GM12892 (cell line): ENCODE data around the gene SMC4.

Experiments used
- DNase-seq: peaks from one replicate; pipeline ENCODE4 v3.0.0; 2011; ENCODE audit not compliant: insufficient read length
- FAIRE-seq: peaks from 2 replicates; lab custom pipeline; 2011; peaks lifted over from hg19 to GRCh38; lab: Jason Lieb, UNC
- POLR2A ChIP-seq: IDR thresholded peaks from 2 replicates; pipeline ENCODE4 v1.6.1; 2011; ENCODE audit warnings: low read depth, low read length, control low read depth
- POLR2AphosphoS5 ChIP-seq: IDR thresholded peaks from 2 replicates; pipeline ENCODE4 v1.6.1; 2011; ENCODE audit warnings: low read depth, low read length, control low read depth
- TAF1 ChIP-seq: IDR thresholded peaks from 2 replicates; pipeline ENCODE4 v1.6.1; 2011; ENCODE audit warnings: low read depth, mild to moderate bottlenecking, control low read depth, low read length, borderline replicate concordance

SMC4 gene

DNA sequence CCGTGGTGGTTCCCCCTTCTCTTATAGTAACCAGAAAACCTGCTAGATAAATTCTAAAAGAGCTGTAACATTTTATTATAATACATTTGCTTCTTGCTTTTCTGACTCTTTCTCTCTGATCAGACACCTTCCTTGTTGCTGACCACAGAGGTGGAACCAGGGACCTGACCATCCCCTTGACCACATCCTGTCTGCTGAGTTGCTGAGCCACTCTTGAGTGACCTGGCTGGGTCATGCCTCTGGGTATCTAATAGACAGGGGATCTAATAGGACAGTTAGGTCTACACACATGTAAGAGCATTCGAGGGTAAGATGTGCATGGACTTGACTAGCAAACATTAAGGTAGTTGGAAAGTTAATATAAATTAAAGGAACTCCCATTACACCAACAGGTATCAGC lies 72.9 kb downstream of the SMC4 start:
- no peak for DNase-seq

DNA sequence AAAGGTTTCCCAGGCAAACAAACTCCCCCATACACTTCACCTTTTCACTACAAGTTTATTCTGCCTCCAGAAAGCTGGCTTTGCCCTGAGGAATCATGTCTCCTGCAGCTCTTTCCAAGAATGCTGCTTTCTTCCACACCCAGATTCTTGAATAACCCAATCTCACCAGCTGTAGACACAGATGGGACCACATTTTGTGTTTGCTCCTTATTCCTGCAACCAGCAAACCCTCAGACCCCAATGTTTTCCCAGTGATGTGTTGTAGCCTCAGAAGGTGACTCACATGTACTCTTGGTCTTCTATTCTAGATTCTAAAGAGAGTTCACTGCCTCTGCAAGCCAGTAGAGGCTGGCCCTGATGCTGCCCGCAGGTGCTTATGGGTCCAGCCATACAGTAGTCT lies 73.8 kb downstream of the SMC4 start:
- no peak for TF ChIP-seq POLR2AphosphoS5
- TF ChIP-seq POLR2A, result no peak
- TF ChIP-seq TAF1, result no peak
- DNase-seq, result no peak
- FAIRE-seq, result no peak

More for the DNA sequence above, 72.9 kb downstream of the SMC4 start:
- FAIRE-seq, result no peak
- no peak for TF ChIP-seq POLR2AphosphoS5
- no peak for TF ChIP-seq POLR2A
- TF ChIP-seq TAF1, result no peak

DNA sequence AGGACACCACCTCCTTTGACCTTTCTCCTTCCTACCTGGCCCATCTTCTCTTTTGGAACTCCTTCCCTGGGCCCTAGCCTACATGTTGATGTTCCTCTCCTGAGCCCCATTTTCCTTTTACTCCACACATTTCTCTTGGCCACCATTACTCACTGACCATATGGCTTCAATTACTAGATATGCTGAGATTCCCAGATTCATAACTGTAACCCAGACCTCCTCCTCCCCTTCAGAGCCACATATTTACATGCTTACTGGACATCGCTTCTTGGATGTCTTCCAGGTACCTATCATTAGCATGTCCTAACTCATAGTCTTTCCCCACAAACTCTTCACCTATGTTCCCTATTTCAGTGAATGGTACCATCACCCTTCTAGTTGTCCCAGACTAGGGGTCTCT lies 74.5 kb downstream of the SMC4 start:
- TF ChIP-seq TAF1 (no peak), POLR2A (no peak), POLR2AphosphoS5 (no peak)
- DNase-seq, result no peak
- no peak for FAIRE-seq

DNA sequence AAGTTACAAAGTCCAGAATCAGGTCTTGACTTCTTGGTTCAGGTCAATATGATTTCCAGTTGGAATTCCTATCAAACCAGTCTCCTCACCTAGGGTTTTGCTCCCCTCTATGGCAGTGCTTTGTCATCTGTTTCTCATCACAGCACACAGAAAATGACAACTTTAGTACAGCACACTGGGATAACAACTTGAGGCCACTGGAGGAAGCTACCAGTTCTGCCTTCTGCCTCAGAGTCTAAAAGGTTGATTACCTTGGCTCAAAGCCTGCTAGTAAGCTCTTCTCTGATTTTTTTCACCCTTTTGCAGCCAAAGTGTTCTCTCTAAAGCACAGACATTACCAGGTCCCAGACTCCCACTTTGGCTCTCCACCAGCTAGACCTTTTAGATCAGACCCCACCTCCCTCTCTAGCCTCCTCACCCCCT lies 75.0 kb downstream of the SMC4 start:
- DNase-seq, result no peak
- TF ChIP-seq POLR2A (no peak), TAF1 (no peak), POLR2AphosphoS5 (no peak)
- FAIRE-seq, result no peak

DNA sequence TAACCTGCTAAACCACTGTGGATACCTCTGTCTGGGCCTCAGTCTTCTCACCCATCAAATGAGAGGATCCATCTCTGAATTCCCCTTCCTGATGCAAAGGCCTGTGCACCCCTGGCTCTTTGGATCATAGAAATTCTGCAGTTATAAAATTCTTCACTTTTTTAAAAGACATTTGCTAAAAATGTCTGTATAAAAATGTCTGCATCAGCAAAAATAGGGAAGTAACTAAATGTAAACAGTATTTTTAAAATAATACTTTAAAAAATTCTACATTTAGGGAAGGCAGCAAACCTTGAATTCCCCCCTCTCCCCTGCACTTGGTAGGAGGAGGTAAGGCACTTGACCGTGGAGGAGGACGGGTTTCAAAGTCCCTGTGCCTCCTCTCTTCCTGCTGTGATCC lies 75.7 kb downstream of the SMC4 start:
- no peak for DNase-seq
- no peak for FAIRE-seq
- TF ChIP-seq POLR2AphosphoS5 (no peak), TAF1 (no peak), POLR2A (no peak)

DNA sequence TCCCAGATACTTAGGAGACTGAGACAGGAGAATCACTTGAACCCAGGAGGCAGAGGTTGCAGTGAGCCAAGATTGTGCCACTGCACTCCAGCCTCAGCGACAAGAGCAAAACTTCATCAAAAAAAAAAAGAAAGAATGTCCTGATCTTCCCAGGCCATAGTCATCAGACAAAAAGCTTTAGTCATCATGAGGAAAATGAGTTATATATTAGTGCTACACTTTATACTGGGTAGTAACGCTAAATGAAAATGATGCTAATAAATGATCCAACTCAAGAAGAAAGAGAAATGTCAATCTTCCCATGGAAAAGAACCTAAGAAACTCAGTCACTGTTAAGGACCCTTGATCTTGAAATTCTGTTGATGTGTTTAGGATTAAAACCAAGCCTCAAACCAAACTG lies 76.4 kb downstream of the SMC4 start:
- TF ChIP-seq TAF1 (no peak), POLR2AphosphoS5 (no peak), POLR2A (no peak)
- no peak for FAIRE-seq
- no peak for DNase-seq

DNA sequence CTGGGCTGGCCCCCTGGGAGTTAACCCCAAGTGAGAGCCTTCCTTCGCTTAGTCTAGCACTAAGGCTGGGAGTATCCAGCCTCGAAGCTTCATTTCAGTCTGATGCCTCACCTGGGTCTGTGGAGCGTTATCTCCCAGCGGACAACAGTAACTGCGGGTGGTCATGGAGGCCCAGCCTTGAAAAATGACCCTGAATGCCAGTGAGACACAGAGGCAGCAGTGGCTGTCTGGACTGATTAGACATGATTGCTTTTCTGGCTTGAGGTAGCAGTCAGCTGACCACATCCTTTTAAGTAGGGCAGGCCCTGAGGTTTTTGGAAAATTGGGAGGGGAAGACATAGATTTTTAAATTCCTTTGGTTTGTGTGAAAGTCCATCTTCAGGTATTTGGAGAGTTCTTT lies 78.3 kb downstream of the SMC4 start:
- no peak for DNase-seq
- no peak for FAIRE-seq

DNA sequence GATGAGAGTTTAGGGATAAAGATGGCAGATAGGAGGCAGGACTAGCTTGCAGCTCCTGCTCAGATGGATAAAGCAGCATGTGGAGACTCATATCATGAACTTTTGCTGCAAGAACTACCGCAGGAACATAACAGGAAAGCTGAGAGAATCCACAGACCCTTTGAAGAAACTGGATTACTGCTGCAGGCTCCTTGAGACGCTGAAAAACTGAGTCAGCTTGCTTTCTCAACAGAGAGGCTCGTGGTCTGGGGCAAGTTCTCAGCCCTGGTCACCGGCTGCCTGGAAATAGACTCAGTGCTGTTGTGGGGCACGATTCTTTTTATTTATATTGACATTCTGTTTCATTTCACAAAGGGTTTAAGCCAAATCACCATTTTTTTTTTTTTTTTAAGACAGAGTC lies 78.9 kb downstream of the SMC4 start:
- DNase-seq, result no peak
- no peak for FAIRE-seq
- TF ChIP-seq POLR2AphosphoS5 (no peak), TAF1 (no peak), POLR2A (no peak)

More for the DNA sequence above, 78.3 kb downstream of the SMC4 start:
- TF ChIP-seq TAF1 (no peak), POLR2A (no peak), POLR2AphosphoS5 (no peak)

DNA sequence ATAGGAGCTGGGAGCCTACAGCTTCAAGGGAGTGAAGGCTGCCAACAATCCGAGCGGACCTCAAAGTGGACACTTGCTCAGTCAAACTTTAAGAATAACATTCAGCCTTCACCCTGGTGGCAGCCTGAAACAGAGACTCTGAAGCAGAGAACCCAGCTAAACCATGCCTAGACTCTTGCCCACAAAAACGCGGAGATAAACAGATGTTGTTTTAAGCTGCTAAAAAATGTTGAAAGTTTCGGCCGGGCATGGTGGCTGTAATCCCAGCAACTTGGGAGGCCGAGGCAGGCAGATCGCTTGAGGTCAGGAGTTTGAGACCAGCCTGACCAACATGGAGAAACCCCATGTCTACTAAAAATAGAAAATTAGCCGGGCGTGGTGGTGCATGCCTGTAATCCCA lies 79.9 kb downstream of the SMC4 start:
- FAIRE-seq (no peak), DNase-seq (no peak)
- TF ChIP-seq POLR2A (no peak), POLR2AphosphoS5 (no peak), TAF1 (no peak)

DNA sequence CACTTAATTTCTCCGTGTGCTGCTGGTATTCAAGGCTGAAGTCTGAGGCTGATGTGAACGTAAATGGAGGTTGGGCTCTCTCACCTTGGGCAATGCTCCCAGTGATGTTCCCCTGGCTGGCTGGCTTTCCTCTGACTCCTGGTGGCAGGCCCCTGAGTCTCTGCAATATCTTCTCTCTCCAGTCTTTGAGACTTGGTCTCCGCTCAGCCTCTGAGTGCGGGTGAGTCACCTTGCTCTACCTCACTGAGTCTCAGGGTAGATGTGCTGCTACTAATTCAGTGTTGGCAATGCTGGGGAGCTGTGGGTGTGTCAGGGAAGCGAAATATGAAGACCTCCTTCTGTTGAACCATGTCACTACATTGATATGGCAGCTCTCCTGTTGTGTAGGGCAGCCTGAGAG lies 81.5 kb downstream of the SMC4 start:
- TF ChIP-seq POLR2A (no peak), TAF1 (no peak), POLR2AphosphoS5 (no peak)
- DNase-seq, result no peak
- FAIRE-seq, result no peak

DNA sequence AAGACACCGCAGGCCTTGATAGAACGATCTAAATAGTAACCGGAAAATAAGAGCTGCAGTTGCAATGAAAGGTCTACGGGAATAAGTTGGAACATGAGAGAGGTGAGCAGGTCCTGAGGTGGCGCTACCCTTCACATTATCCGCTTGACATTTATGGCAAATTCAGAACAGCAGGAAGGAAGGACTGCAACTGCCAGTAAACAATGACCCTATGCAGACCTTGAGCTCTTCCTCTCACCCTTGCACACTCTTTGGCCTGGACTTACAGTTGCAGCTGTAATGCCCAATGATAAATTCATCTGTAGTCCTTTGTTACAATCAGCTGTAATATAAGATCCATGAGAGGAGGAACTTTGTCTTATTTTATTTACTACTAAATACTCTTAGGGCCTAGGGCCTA lies 82.4 kb downstream of the SMC4 start:
- DNase-seq (no peak), FAIRE-seq (no peak)
- TF ChIP-seq POLR2A, result no peak
- TF ChIP-seq POLR2AphosphoS5, result no peak
- TF ChIP-seq TAF1, result no peak

DNA sequence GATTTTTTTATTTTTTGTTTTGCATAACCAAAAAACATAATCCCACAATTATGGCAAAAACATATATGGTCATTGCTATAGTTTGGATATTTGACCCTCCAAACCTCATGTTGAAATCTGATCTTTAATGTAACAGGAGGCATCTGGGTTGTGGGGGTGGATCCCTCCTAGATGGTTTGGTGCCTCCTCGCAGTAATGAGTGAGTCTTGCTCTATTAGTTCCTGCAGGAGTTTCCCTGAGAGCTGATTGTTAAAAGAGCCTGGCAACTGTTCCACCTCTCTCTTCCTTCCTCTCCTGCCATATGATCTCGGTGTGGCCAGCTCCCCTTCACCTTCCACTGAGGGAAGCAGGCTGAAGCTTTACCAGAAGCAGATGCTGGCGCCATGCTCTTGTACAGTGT lies 83.3 kb downstream of the SMC4 start:
- FAIRE-seq, result no peak

More for the DNA sequence above, 83.3 kb downstream of the SMC4 start:
- TF ChIP-seq TAF1, result no peak
- TF ChIP-seq POLR2AphosphoS5, result no peak
- no peak for TF ChIP-seq POLR2A
- no peak for DNase-seq
